HG03571 (cell line): ENCODE data around the gene LDLRAD4.

Experiments
- ATAC-seq: cut with Tn5 transposase; IDR thresholded peaks from one replicate; pipeline ENCODE4 v1.9.1; 2021; ENCODE audit not compliant: unreplicated experiment

Gene LDLRAD4

DNA sequence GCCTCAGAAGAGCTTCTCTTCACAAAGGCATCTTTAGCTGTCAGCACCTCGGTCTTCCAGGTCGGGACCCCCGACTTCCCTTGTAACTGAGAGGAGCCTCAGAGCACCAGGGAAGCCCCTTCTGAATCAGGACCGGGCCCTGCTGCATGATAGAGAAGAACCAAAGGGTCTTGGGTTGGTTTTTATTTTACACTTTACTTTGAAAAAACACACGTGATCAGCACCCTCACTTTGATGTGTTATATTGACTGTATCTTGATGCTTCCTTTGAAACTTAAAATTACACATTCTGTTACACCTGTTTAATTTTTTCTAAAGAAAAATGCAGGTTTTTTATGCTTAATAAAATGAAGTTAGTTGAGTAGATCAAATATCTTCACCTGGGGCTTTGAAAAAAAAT, 305.5 kb downstream of the LDLRAD4 start:
- ATAC-seq = no peak

DNA sequence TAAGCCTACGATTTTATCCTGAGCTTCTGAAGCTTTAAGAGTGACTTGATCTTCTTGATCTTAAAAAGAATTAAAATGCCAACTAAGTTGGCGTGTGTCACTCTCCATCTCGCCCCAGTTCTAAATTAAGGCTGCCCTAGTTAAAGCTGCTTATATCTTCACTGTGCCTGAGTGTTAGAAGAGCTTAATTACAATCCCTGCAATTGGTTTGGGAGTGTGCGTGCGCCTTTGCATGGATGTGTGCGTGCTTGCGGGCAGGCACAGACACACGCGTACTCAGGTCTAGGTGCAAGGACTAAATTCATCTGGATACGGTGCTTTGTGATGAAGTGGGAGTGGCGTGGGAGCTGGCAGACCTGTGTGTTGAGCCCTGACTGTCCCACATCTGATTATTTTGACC, 306.3 kb downstream of the LDLRAD4 start:
- ATAC-seq = no peak

DNA sequence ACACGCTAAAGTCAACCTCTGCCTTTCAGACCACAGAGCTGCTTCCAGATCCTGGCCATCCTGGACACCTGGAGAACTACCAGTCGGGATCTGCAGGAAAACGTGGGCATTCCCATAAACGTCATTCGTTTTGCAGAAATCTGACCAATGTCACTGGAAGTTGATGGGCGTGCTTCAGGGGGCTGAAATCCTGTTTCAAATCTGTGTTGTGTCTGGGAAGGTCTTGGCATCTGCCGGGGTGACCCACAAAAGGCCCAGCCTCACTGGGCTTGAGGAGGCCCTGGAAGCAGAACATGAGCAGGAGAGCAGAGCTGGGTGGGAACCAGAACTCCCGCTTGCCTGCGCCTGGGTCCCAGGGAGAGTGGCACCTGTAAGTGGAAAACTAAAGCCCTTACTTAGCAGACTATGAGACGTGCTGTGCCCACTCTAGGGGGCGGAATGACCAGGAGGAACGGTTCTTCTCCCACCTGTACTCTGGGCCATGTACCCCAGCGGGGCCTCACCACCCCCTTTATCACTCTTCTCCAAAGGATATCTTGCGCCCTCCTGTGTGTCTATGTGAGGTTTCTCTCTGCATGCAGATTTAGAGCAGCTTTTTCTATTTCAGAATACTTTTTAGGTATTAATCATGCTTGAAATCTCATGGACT, 306.9 kb downstream of the LDLRAD4 start:
- ATAC-seq = no peak

DNA sequence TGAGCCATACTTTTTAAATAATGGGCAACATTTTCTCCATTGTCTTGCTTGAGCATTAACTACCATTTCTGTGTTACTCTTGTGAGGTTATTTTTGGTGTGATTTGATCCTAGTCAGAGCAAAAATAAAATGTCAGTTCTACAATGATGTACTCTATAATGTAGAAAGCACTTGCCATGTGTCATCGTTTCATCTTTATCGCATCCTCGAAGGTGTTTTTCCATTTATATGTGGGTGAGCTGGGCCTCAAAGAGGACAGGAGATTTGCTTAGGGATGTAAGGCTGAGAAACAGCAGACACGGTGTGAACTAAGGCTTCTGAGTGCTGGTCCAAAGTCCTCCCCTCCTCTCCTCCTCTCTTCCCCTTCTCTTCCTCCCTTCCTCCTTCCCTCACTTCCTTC, 308.0 kb downstream of the LDLRAD4 start:
- ATAC-seq = no peak

DNA sequence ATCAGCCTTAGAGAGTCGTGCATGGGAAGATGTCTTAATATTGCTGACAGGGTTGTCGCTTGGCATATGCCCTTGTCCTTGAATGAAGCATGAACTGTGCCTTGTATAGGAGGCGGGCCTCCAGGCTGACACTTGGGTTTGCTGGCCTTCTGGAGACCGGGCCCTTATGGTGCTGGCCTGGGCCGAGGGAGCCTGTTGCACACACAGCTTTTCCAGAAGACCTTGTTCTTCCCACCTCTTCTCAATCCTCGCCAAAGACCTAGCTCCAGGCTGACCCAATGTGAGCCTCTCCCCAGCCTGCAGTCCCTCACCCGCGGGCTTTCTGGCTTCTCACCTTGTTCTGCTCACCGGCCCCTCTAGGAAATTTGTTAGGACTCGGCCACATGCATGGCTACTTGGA, 308.7 kb downstream of the LDLRAD4 start:
- no peak for ATAC-seq

DNA sequence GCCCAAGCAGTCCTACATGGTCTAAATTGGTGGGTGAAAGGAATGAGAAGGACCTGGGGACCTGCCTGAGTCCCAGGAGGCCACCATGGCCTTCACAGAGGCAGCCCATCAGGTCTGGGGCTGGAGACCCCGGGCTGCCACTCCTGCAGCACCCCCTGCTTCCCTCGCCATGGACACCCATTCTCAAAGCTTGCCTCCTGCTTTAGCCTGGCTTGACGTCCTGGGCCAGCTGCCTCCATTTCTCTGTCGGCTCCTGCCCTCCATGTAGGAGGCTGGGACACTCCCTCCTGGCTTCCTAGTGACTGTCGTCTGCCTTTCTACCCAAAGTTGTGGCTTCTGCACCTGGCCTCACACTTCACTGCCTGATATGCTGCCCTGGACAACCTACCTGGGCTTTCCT, 309.2 kb downstream of the LDLRAD4 start:
- no peak for ATAC-seq

DNA sequence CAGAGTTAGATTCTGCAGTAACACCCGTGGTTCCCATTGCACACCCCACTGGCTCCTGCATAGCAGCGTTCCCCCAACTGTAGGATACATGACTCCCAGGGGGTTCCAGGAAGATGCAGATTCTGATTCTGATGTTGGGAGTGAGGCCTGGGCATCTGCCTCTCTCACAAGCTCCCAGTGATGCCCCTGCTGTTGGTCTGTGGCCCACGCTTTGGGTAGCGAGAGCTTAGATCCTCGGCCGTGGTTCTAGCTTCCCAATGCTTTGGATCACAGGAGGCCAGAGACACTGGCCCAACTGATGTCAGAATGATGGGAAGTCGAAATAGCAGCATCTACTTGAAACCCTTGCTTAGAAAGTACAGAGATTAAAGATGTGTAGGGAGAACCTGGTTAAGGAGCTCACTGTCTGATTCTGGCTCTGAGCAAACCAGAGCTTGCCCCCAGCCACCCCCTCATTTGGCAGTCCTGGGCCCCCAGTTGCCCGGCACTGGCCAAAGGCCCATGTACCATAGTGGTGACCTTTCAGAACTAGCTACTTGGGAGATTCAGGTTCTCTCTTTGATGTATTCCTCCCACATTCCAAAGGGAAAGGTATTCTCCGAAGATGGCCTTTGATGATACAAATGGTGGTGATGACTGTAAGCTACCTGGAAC, 310.3 kb downstream of the LDLRAD4 start:
- no peak for ATAC-seq

DNA sequence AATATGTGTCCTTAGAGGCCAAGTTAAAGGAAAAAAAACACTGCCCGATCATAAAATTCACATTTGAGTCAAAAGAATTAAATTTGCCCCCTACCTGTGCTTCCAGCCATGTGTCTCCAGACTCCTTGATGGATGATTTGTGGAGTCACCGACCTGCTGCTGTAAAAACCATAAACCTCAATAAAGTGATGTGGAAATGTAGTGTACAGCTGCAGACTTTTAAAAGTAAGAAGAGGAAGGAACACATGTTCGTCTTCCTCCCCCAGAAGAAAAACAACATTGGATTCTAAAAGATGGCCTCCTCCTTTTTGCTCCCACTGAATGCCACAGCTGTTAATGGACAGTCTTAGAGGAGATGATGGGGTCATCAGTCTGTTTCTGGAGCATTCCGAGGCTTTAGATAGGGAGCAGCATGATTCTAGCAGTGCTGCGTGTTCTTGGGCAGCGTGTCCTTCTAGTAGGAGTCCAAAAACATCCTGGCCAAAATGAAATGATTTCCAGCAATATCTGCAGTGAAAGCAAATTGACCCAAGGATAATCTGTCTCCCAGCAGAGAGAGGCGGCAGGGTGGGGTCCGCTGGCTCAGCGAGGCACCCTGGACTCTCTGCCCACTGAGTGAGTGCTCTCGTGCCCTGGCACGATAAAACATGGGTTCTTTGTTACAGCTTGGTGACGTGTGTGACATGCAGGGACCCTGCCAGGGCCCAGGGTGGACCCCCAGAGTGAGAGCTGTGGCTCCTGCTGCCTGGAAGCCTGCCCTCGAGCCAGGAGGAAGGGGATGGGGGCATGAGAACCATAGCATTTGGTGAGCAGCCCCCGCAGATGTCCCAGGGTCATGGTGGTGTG, 311.7 kb downstream of the LDLRAD4 start:
- no peak for ATAC-seq

DNA sequence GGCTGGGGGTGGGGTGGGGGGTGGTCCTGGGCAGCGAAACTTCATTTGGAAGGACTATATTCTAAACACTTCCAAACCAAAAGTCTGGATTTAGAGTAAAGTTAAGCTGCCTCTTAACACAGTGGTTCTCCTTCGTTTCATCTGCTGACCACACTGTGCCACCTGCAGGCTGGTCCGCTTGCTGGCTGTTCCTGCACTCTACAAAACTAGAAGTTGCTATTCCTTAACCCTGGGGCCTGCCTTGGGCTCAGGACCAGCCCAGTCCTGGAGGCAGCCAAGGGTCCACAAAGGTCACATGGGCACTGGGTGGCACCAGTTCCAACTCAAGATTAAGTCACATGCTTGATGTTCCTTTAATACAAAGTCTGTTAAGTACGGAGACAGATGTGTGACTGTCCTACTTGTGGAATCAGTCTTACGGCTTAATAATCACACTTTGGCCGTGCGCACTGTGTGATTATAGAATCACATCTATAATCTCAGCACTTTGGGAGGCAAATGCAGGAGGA, 312.4 kb downstream of the LDLRAD4 start:
- ATAC-seq = no peak

DNA sequence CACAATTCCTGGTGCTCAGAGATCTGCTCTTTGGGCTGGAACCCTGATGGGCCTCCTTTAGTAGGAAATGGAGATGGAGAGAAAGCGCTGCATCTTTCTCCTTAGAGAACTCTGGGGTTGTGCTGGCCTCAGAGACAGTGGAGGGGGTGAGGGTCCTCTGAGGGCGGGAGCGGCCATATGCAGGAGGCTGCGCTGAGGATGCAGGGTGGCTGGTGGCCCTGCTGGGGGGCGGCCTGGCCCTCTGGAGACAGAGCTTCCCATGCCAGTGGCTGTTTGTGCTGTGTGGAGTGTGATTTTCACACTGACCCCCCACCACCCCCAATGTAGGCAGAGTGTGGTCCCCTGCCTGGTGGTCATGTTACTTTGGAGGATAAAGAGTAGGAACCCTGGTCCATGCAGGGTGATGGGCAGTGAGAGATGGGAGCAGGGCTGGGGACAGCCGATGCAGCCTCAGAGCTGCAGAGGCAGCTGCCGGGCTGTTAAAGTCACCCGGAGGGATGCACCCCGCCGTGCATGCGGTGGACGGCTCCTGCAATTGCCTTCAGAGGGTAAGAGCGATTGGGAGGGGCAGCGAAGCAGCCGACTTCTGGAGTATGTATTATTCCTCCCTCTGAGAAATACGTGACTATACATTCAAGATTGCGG, 313.2 kb downstream of the LDLRAD4 start:
- ATAC-seq = no peak

DNA sequence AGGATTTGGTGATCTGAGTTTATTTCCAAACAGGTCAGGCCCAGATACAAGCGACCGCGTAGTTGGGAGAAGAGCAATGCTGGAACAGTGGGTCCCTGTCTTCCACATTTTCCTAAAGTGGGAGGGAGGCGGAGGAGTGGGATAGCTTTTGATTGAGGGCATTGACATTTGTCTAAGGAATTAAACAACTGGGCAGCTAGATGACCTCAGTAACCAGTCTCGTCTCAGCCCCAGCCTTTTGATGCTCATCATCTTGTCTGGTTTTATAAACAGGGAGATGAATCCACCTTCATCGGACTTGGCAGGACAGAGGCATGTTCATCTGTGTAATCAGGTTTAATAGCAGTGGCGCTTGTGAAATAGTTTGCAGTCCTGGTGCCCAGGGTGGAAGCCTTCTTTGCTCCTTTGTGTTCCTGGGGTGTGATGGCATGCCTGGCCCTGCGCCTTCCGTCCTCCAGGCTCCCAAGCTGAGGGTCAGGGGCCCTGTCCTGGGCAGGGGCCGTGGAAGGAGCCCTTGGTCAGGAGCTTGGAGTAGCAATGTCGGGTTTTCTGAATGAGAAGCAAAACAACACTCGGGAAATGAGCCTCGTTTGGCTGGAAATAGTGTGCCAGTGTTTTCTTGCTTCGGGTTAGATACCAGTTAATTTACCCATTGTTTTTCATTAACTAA, 314.0 kb downstream of the LDLRAD4 start:
- ATAC-seq = no peak

DNA sequence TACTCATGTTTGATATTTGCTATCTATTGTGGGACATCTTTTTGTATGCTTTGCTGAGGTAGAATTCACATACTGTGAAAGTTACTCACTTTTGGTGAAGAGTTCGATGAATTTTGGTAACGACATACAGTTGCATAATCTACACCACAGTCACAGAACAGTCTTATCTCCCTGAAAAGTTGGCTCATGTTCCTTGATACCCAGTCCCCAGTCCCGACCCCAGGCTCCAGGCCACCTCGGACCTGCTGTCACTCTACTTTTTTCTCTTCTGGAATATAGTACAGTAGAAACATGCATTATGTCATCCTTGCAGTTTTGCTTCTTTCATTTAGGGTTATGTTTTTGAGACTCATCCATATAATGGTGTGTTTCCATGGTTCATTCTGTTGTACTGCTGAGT, 316.1 kb downstream of the LDLRAD4 start:
- ATAC-seq = no peak

DNA sequence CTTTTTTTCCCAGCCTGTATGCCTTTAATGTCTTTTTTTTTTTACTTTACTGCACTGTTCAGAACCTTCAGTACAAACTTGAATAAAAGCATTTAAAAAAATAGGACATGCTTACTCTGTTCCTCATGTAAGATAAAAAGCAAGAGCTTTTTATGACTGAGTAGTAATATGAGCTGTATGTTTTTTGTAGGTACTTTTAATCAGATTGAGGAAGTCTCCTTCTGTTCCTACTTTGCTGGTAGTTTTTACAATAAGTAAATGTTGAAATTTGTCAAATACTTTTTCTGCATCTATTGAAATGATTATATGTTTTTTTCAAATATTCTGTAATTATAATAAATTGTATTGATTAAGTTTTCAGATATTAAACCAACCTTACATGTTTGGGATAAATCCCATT, 318.0 kb downstream of the LDLRAD4 start:
- no peak for ATAC-seq

DNA sequence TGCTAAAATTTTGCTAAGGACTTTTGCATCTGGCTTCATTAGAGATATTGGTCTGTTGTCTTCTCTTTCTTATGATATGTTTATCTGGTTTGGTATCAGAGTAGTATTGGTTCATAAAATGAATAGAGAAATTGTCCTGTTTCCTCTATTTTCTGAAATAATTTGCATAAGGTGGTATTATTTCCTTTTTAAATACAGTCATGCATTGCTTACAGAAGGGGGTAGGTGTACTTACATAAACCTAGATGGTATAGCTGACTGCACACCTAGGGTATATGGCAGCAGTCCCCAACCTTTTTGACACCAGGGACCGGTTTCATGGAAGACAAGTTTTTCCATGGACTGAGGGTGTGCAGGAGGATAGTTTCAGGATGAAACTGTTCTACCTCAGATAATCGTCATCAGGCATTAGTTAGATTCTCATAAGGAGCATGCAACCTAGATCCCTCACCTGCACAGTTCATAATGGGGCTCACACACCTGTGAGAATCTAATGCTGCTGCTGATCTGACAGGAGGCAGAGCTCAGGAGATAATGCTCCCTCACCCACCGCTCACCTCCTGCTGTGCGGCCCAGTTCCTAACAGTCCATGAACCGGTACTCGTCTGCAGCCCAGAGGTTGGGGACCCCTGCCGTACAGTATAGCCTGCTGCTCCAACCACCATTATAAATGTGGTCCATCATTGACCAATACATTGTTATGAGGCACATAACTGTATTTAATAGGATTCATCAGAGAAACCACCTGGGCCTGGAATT, 318.6 kb downstream of the LDLRAD4 start:
- no peak for ATAC-seq

DNA sequence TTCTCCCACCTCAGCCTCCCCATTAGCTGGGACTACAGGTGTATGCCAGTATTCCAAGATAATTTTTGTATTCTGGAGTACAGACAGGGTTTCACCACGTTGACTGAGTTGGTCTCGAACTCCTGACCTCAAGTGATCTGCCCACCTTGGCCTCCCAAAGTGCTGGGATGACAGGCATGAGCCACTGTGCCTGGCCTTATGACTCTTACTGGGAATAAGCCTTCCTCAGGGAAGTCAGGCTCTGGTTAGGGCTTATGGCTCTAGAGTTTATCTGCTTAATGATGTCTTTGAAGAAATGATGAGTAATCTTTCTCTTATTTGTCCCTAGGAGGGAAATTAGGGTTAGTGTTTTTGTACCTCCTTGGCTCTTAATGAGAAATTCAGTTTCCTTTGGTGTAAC, 320.1 kb downstream of the LDLRAD4 start:
- no peak for ATAC-seq

DNA sequence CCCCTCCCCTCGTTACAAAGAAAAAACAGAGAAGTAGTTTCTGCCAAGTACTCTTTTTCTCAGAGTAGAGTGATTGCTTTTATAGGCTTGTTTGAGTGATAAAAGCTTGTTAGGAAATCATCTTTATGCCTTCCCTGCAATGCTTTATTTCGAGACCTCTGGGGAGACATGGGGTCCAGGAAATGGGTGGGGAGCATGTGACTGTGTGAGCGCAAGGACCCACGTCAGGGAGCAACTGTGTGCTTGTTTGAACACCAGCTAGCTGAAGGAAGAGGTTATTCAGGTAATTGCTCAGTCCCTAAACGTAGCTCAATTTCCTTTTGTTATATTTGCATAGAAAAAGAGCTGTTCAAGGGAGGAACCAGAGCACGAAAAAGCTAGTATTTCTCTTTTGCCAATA, 320.5 kb downstream of the LDLRAD4 start:
- ATAC-seq = no peak

DNA sequence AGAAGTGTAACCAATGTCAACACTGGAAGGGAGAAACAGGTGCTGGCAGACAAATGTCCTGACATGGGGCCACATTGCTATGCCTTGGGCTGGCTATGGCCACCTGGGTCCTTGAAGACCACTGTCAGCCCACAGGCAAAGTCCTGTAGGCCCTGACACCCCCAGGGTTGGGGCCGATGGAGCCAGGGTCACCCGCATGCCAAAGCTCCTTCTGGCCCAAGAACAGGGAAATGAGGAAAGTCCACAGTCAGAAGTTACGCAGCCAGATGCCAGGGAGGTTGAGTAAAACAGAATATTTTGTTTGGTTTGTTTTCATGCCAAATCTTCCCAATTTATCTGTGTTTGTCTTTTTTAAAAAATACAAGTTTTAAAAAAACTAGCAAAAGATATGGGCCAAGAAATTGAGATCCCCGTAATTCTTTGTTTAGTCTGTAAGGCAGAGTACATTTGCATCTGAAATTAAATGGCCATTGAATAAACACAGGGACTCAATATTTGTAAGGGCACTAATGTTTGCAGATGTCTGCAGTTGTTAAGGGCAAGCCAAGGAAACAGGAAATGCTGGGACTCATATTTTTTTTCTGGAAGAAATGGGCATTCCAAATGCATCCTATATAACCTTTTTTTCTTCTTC, 321.4 kb downstream of the LDLRAD4 start:
- no peak for ATAC-seq

DNA sequence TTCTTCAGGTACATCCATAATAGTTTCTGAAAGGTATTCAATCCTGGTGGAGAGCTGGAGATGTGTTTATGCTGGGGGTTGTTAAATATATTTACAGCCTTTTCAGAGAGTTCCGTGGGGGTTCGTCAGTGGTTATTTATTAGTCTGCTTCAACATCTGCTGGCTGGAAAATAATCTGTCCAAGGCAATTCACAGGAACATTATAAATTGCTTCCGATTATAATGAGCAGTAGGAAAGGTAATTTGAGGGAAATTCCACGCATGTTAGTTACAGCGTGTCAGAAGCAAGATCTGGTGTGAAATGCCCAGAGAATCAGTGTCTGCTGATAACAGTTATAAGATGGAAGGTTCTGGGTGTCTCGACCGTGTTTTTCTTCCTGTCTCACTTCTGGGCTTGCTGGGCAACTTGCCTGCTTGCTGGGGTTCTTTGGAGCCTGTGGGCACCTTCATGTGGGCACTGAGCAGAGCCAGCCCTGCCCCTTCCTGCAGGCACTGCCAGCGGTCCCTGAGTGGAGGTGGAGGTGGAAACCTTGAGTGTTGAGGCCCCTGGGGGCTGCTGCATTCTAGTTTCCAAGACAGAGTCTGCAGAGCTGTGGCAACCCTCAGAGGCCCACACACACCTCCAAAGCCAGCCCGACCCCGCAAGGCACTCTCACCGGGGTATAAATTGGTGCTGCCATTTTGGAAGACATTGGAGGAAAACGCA, 322.1 kb downstream of the LDLRAD4 start:
- no peak for ATAC-seq
